ENCODE results near the gene CFLAR. TPM values are rescaled to one million over a fixed set of nuclear protein-coding genes. Genes with fewer than 3 reads are reported as not detected.

CFLAR gene
- total RNA-seq, 1 experiment from 2014 or later: 35.6 TPM

- ChIA-PET RAD21 (ENCODE audit: low non-redundant PET in 1 of 2, low total read pairs in 2 of 2, uncharacterized antibody in 2 of 2, unreplicated experiment in 2 of 2) (no interaction called here), CTCF (no interaction called here), POLR2A (no interaction called here)
- H3K4me3 ChIP-seq (replicated peaks in 1 of 2; ENCODE audit: low read depth in 1 of 2, low read length in 2 of 2): no peak overlapping the region
- no peak overlapping the region for H3K4me2 ChIP-seq (ENCODE audit: low read length)
- H3K9ac ChIP-seq (ENCODE audit: low read length): no peak overlapping the region
- no peaks in the 10 kb centered on the region for H3K4me1 ChIP-seq (ENCODE audit: control insufficient read depth in 1 of 2, insufficient read depth in 2 of 2, low read length in 2 of 2)
- no peaks in the 10 kb centered on the region for H3K9me2 ChIP-seq (ENCODE audit: insufficient read depth)
- no peaks in the 10 kb centered on the region for H3K27me3 ChIP-seq (ENCODE audit: insufficient read depth, low read length)
- ATAC-seq (no peak), DNase-seq (ENCODE audit: low read depth, low spot score) (no peak)
- no peaks in the 10 kb centered on the region for H3K36me3 ChIP-seq (ENCODE audit: control insufficient read depth in 1 of 2, insufficient read depth in 2 of 2, low read length in 2 of 2)
- no TSS peak for BruUV-seq (replicated peaks)
- no peaks in the 10 kb centered on the region for H3K79me2 ChIP-seq (ENCODE audit: insufficient read depth, low read length)
- H2AFZ ChIP-seq (ENCODE audit: low read depth, low read length, poor library complexity, severe bottlenecking): no peak overlapping the region
- no peaks in the 10 kb centered on the region for H4K20me1 ChIP-seq (ENCODE audit: insufficient read depth)
- intact Hi-C loops (cut with micrococcal nuclease): no loop called here
- TF ChIP-seq ZFX (IDR thresholded peaks at IDR 0.05) (no peak), EGR1 (IDR thresholded peaks at IDR 0.05; ENCODE audit: low read depth) (no peak), EZH2 (IDR thresholded peaks at IDR 0.05) (no peak), JUND (IDR thresholded peaks at IDR 0.05) (no peak), TCF7L2 (IDR thresholded peaks at IDR 0.05; ENCODE audit: borderline replicate concordance, extremely low read depth, insufficient read depth, insufficient read length) (no peak), SIN3A (IDR thresholded peaks at IDR 0.05; ENCODE audit: low read depth) (no peak), CEBPB (IDR thresholded peaks at IDR 0.05; ENCODE audit: low read depth) (no peak), ELF1 (IDR thresholded peaks at IDR 0.05; ENCODE audit: borderline replicate concordance, low read depth) (no peak), EZH2phosphoT487 (IDR thresholded peaks at IDR 0.05; ENCODE audit: borderline replicate concordance) (no peak), CBX3 (IDR thresholded peaks at IDR 0.05; ENCODE audit: low read depth) (no peak), ZNF274 (IDR thresholded peaks at IDR 0.05; ENCODE audit: low read depth, low read length) (no peak), POLR2AphosphoS5 (IDR thresholded peaks at IDR 0.05; ENCODE audit: low read depth, low read length) (no peak)
- TF ChIP-seq, protein P1, sequence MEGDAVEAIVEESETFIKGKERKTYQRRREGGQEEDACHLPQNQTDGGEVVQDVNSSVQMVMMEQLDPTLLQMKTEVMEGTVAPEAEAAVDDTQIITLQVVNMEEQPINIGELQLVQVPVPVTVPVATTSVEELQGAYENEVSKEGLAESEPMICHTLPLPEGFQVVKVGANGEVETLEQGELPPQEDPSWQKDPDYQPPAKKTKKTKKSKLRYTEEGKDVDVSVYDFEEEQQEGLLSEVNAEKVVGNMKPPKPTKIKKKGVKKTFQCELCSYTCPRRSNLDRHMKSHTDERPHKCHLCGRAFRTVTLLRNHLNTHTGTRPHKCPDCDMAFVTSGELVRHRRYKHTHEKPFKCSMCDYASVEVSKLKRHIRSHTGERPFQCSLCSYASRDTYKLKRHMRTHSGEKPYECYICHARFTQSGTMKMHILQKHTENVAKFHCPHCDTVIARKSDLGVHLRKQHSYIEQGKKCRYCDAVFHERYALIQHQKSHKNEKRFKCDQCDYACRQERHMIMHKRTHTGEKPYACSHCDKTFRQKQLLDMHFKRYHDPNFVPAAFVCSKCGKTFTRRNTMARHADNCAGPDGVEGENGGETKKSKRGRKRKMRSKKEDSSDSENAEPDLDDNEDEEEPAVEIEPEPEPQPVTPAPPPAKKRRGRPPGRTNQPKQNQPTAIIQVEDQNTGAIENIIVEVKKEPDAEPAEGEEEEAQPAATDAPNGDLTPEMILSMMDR (IDR thresholded peaks at IDR 0.05 in 2 of 3, conservative IDR thresholded peaks at IDR 0.05 in 1 of 3; ENCODE audit: borderline replicate concordance in 1 of 3, insufficient read depth in 1 of 3, low read depth in 2 of 3, low read length in 2 of 3): no peak
- TF ChIP-seq, protein P2, sequence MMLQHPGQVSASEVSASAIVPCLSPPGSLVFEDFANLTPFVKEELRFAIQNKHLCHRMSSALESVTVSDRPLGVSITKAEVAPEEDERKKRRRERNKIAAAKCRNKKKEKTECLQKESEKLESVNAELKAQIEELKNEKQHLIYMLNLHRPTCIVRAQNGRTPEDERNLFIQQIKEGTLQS (IDR thresholded peaks at IDR 0.05): no peak
- TF ChIP-seq, protein P3, sequence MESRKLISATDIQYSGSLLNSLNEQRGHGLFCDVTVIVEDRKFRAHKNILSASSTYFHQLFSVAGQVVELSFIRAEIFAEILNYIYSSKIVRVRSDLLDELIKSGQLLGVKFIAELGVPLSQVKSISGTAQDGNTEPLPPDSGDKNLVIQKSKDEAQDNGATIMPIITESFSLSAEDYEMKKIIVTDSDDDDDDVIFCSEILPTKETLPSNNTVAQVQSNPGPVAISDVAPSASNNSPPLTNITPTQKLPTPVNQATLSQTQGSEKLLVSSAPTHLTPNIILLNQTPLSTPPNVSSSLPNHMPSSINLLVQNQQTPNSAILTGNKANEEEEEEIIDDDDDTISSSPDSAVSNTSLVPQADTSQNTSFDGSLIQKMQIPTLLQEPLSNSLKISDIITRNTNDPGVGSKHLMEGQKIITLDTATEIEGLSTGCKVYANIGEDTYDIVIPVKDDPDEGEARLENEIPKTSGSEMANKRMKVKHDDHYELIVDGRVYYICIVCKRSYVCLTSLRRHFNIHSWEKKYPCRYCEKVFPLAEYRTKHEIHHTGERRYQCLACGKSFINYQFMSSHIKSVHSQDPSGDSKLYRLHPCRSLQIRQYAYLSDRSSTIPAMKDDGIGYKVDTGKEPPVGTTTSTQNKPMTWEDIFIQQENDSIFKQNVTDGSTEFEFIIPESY (IDR thresholded peaks at IDR 0.05; ENCODE audit: extremely low read depth, insufficient replicate concordance, low read length): no peak
- no peaks in the 10 kb centered on the region for H3K9me3 ChIP-seq (ENCODE audit: control insufficient read depth in 1 of 2, insufficient read depth in 1 of 2, low read depth in 1 of 2, low read length in 2 of 2)
- H3K27ac ChIP-seq (ENCODE audit: low read depth, low read length): no peak overlapping the region
Observed at GRCh38 chr2:201201371-201201770, 85.4 kb downstream of the CFLAR start.

Data from HCT116 (cell line).